WTC11 (cell line): ENCODE data around the gene VPS39.

Experiments
- ETV6 ChIP-seq: sonication (generic); formaldehyde crosslinking; IDR thresholded peaks from 2 replicates; pipeline ENCODE4 v1.8.1; 2022; ENCODE audit warnings: mild to moderate bottlenecking, missing genetic modification reagents
- FOXJ3 ChIP-seq: sonication (generic); formaldehyde crosslinking; IDR thresholded peaks from 2 replicates; pipeline ENCODE4 v1.9.0; 2021; ENCODE audit warnings: missing genetic modification reagents, mild to moderate bottlenecking, borderline replicate concordance
- JUN ChIP-seq: sonication (generic); formaldehyde crosslinking; IDR thresholded peaks from 2 replicates; pipeline ENCODE4 v1.8.0; 2023; ENCODE audit warnings: mild to moderate bottlenecking, missing genetic modification reagents
- NFE2L1 ChIP-seq: sonication (generic); formaldehyde crosslinking; IDR thresholded peaks from 2 replicates; pipeline ENCODE4 v1.8.1; 2023; ENCODE audit warnings: missing genetic modification reagents
- NR3C1 ChIP-seq: sonication (generic); formaldehyde crosslinking; conservative IDR thresholded peaks from 2 replicates; pipeline ENCODE4 v1.8.1; 2023; ENCODE audit warnings: low read depth, mild to moderate bottlenecking, missing genetic modification reagents
- ZNF138 ChIP-seq: sonication (generic); formaldehyde crosslinking; conservative IDR thresholded peaks from 2 replicates; pipeline ENCODE4 v1.8.1; 2022; ENCODE audit warnings: mild to moderate bottlenecking, moderate library complexity, missing genetic modification reagents
- TF ChIP-seq, protein P1 (sequence below): sonication (generic); formaldehyde crosslinking; IDR thresholded peaks from 2 replicates; pipeline ENCODE4 v1.8.1; 2023; ENCODE audit warnings: mild to moderate bottlenecking, missing genetic modification reagents, borderline replicate concordance
- TF ChIP-seq, protein P2 (sequence below): fragments of 200-600 bp; IDR thresholded peaks from 2 replicates; pipeline ENCODE4 v1.8.0; 2022; ENCODE audit warnings: antibody characterized with exemption
- TF ChIP-seq, protein P3 (sequence below): sonication (generic); formaldehyde crosslinking; IDR thresholded peaks from 2 replicates; pipeline ENCODE4 v1.8.1; 2023; ENCODE audit warnings: mild to moderate bottlenecking, missing genetic modification reagents, moderate library complexity
- TF ChIP-seq, protein P4 (sequence below): sonication (generic); formaldehyde crosslinking; IDR thresholded peaks from 2 replicates; pipeline ENCODE4 v1.8.0; 2022; ENCODE audit warnings: mild to moderate bottlenecking, missing genetic modification reagents
- TF ChIP-seq, protein P5 (sequence below): sonication (generic); formaldehyde crosslinking; IDR thresholded peaks from 2 replicates; pipeline ENCODE4 v1.8.0; 2022; ENCODE audit warnings: missing genetic modification reagents

DNA sequence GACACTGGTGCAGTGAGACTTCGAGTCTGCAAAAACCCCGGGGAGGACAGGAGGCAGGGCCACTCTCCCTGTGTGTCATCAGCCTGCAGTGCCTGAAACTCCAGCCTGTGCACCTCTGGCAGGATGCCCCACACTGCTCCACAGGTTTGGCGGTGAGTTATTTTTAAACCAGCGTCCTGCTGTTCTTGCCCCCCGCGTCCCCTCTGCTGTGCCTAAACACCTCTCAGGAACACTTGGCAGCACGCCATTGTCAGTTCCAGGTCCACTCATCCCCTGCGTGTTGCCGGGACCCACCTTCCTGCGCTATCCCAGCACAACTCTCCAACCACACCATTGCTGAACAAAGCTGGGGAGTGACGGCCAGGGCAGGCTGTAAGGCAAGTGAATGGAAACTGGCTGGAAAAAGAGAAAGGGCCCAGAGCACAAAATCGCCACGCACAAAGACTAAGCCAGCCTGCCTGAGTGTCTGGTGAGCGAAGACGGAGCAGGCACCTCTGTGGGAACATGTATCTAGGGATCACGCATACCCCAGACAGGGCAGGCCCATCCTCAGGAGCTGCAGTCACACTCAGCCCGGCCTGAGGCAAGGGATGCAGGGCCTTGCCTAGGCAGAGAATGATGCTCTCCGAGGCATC, 48.6 kb downstream of the VPS39 start:
- TF ChIP-seq ETV6 (no peak), FOXJ3 (CRISPR knock-in tag) (no peak), NFE2L1 (no peak), JUN (no peak), ZNF138 (CRISPR knock-in tag) (no peak), NR3C1 (CRISPR knock-in tag) (no peak)
- TF ChIP-seq, protein P1, sequence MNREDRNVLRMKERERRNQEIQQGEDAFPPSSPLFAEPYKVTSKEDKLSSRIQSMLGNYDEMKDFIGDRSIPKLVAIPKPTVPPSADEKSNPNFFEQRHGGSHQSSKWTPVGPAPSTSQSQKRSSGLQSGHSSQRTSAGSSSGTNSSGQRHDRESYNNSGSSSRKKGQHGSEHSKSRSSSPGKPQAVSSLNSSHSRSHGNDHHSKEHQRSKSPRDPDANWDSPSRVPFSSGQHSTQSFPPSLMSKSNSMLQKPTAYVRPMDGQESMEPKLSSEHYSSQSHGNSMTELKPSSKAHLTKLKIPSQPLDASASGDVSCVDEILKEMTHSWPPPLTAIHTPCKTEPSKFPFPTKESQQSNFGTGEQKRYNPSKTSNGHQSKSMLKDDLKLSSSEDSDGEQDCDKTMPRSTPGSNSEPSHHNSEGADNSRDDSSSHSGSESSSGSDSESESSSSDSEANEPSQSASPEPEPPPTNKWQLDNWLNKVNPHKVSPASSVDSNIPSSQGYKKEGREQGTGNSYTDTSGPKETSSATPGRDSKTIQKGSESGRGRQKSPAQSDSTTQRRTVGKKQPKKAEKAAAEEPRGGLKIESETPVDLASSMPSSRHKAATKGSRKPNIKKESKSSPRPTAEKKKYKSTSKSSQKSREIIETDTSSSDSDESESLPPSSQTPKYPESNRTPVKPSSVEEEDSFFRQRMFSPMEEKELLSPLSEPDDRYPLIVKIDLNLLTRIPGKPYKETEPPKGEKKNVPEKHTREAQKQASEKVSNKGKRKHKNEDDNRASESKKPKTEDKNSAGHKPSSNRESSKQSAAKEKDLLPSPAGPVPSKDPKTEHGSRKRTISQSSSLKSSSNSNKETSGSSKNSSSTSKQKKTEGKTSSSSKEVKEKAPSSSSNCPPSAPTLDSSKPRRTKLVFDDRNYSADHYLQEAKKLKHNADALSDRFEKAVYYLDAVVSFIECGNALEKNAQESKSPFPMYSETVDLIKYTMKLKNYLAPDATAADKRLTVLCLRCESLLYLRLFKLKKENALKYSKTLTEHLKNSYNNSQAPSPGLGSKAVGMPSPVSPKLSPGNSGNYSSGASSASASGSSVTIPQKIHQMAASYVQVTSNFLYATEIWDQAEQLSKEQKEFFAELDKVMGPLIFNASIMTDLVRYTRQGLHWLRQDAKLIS (CRISPR knock-in tag): no peak
- TF ChIP-seq, protein P2, sequence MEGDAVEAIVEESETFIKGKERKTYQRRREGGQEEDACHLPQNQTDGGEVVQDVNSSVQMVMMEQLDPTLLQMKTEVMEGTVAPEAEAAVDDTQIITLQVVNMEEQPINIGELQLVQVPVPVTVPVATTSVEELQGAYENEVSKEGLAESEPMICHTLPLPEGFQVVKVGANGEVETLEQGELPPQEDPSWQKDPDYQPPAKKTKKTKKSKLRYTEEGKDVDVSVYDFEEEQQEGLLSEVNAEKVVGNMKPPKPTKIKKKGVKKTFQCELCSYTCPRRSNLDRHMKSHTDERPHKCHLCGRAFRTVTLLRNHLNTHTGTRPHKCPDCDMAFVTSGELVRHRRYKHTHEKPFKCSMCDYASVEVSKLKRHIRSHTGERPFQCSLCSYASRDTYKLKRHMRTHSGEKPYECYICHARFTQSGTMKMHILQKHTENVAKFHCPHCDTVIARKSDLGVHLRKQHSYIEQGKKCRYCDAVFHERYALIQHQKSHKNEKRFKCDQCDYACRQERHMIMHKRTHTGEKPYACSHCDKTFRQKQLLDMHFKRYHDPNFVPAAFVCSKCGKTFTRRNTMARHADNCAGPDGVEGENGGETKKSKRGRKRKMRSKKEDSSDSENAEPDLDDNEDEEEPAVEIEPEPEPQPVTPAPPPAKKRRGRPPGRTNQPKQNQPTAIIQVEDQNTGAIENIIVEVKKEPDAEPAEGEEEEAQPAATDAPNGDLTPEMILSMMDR: no peak
- TF ChIP-seq, protein P3, sequence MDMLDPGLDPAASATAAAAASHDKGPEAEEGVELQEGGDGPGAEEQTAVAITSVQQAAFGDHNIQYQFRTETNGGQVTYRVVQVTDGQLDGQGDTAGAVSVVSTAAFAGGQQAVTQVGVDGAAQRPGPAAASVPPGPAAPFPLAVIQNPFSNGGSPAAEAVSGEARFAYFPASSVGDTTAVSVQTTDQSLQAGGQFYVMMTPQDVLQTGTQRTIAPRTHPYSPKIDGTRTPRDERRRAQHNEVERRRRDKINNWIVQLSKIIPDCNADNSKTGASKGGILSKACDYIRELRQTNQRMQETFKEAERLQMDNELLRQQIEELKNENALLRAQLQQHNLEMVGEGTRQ (CRISPR knock-in tag): no peak
- TF ChIP-seq, protein P4, sequence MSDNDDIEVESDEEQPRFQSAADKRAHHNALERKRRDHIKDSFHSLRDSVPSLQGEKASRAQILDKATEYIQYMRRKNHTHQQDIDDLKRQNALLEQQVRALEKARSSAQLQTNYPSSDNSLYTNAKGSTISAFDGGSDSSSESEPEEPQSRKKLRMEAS (CRISPR knock-in tag): no peak
- TF ChIP-seq, protein P5, sequence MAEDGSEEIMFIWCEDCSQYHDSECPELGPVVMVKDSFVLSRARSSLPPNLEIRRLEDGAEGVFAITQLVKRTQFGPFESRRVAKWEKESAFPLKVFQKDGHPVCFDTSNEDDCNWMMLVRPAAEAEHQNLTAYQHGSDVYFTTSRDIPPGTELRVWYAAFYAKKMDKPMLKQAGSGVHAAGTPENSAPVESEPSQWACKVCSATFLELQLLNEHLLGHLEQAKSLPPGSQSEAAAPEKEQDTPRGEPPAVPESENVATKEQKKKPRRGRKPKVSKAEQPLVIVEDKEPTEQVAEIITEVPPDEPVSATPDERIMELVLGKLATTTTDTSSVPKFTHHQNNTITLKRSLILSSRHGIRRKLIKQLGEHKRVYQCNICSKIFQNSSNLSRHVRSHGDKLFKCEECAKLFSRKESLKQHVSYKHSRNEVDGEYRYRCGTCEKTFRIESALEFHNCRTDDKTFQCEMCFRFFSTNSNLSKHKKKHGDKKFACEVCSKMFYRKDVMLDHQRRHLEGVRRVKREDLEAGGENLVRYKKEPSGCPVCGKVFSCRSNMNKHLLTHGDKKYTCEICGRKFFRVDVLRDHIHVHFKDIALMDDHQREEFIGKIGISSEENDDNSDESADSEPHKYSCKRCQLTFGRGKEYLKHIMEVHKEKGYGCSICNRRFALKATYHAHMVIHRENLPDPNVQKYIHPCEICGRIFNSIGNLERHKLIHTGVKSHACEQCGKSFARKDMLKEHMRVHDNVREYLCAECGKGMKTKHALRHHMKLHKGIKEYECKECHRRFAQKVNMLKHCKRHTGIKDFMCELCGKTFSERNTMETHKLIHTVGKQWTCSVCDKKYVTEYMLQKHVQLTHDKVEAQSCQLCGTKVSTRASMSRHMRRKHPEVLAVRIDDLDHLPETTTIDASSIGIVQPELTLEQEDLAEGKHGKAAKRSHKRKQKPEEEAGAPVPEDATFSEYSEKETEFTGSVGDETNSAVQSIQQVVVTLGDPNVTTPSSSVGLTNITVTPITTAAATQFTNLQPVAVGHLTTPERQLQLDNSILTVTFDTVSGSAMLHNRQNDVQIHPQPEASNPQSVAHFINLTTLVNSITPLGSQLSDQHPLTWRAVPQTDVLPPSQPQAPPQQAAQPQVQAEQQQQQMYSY (CRISPR knock-in tag): no peak
